Activated CD8-positive, alpha-beta memory T cell treated with anti-CD3 and anti-CD28 coated beads, Interleukin-2, amount 50 U/mL, for 4 hours (primary cell): ENCODE results near the gene SBNO2.
A peak's percentile ranks its signal among the peaks of the same experiment; 100 is the strongest.

Experiments
- DNase-seq: peaks from one replicate; pipeline ENCODE4 v3.0.0-alpha.2; 2020

The SBNO2 gene

DNA sequence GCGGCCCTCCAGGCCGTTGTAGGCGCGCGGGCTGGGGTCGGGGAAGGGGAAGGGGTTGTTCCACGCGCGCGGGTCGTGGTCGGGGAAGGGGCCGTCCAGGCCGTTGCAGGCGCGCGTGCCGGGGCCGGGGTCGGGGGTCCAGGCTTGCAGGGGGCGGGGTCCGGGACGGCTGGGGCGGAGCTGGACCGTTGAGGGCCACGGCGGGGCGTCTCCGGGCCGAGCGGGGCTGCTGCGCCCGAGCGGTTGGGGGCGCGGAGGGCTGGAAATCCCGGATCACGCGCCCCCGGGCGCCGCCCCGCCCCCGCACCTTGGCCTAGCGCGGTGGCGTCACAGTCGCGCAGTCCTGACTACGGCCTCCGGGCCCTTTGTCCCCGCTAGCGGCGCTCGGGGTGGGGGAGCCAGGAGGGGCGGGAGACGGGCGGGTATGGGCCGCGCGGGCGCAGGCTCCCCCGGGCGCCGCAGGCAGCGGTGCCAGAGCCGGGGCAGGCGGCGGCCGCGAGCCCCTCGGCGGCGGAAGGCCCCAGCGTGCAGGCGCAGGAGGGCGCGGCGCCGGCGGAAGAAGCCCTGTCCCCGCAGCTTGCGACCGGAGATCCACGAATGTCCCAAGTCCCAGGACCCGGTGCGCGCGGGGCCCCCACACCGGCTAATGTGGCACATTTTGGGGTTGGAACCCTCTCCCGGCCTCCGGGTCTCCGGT, 69.6 kb downstream of the SBNO2 start:
- peak; percentile 80 for DNase-seq

DNA sequence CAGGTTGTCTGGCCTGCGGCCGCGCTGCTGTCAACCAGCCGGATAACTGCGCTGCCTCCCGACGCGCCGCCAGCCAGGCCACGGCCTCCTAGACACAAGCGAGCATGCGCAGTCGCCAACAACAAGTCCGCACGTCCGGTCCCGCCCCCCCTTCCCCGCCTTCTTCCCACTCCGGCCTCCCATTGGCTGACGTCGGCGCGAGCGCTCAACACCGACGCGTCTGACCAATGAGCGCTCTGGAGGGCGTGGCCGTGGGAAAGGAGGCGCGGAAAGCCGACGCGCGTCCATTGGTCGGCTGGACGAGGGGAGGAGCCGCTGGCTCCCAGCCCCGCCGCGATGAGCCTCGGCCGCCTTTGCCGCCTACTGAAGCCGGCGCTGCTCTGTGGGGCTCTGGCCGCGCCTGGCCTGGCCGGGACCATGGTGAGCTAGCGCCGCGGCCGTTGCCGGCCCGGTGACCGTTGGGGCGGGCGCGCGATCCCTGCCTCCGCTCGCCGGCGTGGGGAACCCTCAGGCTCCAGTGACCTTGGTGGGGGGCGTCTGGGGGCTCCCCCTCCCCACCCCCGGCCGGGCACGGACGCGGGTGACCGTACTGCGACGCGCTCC, 70.3 kb downstream of the SBNO2 start, which contains the start of gene GPX4:
GPX4 (plus strand) TSS at position 287 of the 603 bp plus-strand sequence; CDS start at position 337, 50 bp downstream.
- DNase-seq = peak; percentile 98

DNA sequence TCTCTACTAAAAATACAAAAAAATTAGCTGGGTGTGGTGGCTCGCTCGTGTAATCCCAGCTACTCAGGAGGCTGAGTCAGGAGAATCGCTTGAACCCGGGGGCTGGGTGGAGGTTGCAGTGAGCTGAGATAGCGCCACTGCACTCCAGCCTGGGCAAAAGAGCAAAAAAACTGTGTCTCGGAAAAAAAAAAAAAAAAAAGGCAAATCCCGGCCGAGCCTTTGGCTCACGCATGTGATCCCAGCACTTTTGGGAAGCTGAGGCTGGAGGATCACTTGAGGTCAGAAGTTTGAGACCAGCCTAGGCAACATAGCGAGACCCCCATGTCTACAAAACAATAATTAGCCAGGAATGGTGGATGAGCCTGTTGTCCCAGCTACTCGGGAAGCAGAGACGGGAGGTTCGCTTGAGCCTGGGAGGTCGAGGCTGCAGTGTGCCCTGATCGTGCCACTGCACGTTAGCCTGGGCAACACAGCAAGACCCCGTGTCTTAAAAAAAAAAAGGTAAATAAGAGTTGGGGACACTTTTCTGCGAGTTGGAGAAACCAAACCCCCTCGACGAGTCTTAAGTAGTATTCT, 70.8 kb downstream of the SBNO2 start:
- no peak for DNase-seq

DNA sequence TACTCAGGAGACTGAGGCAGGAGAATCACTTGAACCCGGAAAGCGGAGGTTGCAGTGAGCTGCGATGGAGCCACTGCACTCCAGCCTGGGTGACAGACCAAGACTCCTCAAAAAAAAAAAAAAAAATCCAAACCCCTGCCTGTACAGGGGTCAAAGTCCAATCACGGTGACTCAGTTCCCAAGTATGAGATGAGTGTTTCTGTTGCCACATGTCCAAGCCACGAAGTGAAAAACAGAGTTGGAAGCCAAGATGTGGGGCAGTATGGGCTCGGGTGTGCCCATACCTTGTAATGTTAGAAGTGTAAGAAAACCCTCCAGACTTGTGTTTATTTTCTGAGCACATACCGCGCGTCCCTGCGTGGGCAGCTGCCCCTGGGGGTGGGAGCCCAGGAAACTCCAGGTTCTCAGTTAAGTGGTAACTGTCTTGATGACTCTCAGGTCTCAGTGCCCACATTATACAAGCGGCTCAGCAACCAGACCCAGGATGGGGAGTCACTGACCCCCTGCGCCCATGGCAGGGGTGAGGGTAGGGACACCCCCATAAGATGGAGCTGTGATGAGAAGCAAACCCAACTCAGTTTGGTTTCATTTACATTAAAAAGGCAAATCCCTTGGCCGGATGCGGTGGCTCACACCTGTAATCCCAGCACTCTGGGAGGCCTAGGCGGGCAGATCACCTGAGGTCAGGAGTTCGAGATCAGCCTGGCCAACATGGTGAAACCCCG, 71.5 kb downstream of the SBNO2 start:
- DNase-seq = peak; percentile 58

DNA sequence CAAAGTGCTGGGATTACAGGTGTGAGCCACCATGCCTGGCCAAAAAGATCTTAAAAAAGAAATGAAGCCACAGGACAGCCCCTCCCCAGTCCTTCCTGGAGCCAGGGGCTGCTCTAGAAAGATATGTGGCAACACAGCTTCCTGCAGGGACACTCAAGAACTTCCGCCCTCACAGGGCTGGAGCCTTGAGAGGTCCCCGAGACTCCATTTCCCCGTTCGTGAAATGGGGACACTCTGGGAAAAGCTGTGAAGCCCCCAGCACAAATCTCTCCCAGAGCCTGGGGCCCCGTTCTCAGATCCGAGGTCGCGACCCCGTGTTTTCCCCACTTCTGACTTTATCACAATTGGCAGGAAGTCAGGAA, 72.8 kb downstream of the SBNO2 start:
- DNase-seq = no peak

DNA sequence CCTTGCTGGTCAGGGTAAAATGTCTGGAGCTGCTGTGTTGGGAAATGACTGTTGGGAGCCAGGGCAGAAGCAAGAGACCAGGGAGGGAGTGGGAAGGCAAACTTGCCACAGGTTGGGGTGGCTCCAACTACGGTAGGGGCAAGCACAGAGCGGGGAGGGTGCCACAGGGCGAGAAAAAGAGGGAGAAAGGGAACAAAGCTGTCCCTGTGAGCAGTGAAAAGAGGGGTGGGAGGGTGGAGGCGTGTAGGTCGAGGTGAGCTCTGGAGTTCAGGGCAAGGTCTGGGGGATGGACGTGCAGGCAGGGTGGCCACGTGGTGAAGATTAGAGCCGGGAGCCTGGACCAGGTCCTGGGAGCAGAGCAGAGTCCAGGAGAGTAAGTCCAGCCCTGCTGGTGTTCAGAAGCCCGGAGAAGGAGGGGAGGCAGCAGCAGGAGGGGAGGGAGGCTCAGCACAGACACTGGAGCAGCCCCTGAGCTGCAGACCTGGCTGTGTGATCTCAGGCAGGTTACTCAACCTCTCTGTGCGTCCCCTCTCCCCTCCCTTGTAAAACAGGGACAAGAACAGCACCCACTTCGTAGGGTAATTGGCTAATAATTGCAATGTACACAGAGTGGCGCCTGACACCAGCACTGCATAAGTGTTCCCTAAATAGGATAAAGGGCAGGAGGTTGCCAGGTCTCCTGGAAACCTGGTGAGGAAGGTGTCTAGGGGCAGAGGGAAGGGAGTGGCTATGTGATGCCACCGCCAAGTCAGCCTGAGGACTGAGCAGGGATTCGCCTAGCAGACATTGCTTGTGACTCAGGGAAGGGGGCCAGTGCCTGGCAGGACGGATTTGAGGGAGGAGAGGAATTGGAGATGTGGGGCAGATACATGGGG, 75.7 kb downstream of the SBNO2 start:
- DNase-seq = no peak

DNA sequence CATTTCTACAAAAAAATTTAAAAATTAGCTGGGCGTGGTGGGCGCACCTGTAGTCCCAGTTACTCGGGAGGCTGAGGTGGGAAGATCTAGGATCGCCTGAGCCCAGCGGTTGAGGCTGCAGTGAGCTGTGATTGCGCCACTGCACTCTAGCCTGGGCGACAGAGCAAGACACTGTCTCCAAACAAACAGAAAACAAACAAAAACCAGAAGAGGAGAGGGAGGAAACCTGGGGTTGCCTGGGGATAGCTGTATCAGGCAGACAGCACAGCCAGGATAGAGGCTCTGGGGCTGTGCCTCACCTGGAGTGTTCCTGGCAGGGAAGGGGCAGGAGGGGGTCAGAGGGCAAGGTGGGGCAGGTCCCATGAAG, 76.3 kb downstream of the SBNO2 start:
- no peak for DNase-seq

DNA sequence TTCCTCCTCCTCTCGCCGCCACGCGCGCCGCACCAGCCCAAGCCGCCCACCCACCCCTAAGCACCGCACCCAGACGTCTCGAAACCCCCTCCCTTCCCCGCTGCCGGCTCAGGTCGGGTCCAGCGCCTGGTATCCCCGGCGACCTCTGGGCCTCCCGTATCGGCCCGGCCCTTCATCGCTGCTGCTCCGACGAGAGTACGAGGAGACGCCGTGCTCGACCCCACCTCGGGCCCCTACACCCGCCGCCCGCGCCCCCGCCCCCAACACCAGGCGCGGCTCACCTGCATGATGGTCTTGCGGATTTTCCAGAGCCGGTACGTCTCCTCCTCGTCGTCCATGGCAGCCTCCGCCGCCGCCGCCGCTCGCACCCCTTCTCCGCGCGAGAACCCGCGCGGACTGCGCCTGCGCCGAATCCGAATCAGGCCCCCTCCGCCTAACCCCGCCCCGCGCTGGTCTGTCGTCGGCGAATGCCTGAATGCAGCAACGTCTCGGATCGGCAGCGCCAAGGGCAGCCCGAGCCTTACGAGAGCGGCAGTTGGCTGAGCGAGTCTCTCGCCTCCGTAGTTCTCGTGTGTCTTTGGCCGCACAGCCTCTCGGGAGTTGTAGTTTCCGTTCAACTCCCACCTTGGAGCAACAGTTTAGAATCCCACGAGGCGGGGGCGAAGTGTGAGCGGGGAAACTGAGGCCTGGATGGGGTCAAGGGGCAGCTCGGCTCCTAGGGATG, 78.9 kb downstream of the SBNO2 start, which contains the start of gene POLR2E:
POLR2E (minus strand) TSS at position 398 of the 724 bp plus-strand sequence; CDS start at position 338, 60 bp downstream.
- DNase-seq = peak; percentile 97

DNA sequence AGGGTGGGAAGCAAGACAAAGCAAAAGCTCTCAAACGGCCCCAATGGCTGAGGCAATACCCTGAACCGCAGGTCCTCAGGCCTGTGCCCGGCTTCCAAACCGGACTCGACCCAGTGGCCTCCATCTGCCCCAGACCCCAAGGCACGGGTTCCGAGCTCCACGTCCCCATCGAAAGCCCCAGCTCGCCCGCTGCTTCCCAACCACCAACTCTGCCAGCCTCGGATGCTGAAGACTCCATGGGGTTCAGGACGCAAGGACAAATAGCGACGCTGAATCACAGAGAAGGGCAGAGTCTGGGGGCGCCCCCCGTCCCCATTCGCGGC, 79.5 kb downstream of the SBNO2 start:
- DNase-seq = no peak

DNA sequence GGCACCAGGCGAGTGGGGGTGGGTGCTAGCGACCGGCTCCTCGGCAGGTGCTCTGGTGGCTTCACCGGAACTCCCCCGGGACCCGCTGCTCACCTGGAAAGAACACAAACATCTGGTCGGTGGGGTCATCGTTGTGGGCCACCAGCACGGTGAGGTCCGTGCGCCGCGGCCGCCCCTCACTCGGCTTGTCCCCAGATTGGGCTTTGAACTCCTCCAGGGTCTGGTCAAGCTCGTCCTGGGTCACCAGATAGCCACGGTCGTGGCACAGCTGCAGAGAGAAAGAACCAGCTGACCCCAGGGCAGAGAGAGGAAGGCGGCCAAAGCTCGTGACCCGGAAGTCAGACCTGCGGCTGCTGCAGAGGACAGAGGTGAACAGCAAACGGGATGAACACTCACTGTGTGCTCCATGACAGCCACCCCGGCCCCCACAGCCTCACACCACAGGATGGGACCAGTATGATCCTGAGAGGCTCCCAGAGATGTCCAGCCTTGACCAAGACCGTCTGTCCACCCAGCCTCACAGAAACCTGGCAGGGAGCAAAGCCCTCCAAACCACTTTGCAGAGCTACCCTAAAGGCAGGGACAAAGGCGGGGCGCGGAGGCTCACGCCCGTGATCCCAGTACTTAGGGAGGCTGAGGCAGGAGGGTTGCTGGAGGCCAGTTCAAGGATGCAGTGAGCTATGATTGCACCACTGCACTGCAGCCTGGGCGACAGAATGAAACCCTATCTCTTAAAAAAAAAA, 80.1 kb downstream of the SBNO2 start:
- no peak for DNase-seq

DNA sequence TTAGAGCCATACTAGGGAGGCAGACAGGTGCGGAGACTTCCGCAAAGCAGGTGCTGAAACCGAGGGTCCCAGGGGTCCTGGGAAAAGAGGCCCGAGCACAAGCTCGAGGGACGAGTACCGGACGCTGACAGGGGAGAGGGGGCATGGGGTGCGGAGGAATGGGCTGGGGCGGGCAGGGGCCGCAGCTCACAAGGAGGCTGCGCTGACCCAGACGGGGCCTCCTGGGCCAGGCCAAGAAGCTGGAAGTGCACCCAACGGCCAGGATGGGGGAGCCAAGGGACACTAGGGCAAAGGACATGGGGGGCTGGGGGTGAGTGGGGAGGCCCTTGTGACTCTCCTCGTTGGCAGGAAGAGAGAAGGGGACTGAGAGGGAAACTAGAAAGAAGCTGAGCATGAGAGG, 80.7 kb downstream of the SBNO2 start:
- no peak for DNase-seq

DNA sequence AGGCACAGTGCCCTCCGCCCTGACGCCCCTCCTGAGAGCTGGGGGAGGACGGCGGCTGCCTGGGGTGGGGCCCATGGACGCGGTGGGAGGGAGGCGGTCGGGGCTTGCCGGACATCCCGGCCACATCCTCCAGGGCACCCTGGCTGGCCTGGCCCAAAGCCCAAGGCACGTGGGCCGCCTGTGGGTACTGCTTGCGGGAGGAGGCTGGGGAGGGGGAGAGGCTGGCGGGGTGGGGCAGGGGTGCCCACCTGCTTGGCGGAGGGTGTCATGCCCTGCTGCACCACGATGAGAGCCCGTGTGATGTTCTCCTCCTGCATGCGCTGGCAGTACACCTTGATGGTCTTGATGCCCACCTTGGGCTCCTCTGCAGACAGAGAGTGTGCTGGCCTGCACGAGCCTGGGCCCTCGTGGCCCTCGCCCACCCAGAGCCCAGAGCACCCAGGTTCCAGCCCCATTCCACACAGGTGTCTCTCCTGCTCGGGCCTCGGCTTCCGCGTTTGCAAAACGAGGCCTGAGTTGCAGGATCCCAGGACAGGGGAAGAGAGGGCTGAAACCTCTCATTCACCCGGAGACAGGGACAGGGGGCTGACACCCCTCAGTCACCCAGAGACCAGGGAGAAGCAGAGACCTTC, 82.4 kb downstream of the SBNO2 start:
- DNase-seq = no peak

DNA sequence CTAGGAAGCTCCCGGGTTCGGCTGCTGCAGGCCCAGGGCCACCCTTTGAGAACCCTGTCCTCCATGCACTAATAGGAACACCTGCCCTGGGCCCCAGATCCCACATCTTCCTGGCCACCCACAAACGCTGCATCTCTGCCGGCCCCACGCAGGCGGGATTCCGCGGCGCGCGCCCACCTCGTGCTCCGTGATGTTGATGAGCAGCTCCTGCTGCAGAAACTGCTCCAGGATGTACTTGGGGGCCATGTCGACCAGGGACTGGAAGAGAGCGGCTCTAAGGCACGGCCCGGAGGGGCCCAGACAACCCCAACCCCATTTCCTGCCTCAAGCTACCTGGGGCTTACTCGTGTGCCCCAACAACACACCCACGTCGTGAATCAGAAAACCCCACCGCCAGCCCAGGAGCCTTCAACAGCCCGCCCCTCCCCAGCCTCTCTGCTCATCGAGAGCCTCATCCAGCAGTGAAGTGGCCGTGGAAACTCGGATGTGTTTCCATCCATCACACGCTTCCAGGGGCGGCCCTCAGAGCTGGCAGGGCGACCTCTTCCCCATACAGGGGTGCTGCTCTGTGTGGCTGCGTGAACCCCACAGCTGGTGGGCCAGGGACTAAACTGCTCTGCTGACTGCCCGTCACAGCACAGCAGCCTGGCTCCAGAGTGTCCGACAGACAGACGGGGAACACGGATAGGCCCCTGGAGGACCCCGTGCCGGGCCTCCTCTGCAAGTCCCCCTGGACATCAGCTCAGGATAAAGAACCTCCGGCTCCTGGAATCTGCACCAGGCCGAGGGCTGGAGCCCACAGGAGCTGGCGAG, 83.1 kb downstream of the SBNO2 start:
- peak; percentile 72 for DNase-seq

DNA sequence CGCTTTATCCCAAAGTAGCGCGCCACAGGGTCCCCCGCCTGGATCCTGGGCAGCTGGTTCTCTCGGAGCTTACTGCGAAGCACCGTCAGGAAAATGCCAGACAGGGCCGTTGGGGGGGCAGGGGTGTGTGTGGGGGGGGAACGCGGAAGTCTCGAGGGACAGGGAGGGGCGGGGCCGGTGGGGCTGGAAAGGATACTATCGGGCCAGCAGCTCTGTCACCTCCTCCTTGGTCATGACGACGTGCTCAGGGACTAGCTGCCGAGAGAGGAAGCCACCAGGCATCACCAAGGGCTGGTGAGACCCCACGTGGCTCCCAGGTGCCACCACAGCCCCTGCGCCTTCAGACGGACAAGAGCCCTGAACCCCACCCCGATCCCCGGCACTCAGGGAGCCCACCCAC, 84.2 kb downstream of the SBNO2 start:
- DNase-seq = peak; percentile 60

DNA sequence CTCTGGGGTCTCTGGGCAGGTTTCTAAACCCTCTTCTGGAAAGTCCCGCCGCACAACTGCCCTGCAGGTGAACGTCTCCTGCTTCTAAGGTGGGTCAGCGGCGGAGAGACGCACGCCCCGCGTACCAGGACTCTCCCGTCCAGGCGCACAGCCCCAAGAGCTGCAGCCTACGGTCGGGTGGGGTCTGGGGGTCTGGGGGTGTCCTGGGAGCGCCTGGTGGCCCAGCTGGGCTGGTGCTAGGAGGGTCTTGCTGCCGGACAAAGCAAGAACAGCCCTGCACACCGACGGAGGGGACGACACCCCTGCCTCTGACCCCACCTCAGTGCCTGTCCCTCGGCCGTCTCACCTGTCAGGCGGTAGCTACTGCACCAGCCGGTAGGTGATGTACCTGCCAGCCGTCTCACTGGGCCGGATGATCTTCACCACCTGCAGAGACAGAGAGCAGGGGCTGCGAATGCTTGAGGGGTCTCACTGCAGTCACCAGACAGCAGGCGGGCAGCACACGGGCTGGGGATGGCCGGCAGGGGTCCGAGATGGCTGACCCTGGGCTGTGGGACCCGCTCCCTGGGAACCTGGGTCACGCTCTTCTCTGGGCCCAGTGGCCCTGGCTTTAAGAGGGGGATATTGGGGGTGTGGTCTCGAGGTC, 84.8 kb downstream of the SBNO2 start:
- no peak for DNase-seq

DNA sequence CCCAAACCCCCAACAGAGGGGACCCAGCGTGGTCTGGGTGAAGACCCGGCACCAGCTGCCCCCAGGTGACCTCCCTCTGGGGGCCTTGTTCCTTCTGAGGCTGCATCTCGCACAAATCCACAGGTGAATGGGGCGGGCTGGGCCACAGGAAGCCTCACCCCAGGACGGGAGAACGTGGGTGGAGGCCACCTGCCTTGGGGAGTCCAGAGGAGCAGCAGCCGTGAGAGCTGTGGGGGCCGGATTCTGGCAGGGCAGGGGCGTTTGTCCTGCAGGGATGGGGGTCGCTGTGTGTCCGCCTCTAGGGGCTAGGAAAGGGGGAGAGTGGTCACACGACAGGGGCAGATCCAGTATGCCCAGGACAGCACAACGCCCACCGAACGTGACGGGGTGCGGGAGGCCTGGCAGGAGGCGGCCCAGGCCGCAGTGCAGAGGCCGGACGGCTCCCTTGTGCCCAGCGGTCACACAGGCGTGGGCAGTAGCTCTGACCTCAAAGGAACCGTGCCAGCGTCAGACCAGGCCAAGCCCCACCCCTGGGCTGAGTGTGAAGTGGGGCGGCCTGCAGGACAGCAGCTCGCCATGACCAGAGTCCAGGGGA, 85.6 kb downstream of the SBNO2 start:
- no peak for DNase-seq

DNA sequence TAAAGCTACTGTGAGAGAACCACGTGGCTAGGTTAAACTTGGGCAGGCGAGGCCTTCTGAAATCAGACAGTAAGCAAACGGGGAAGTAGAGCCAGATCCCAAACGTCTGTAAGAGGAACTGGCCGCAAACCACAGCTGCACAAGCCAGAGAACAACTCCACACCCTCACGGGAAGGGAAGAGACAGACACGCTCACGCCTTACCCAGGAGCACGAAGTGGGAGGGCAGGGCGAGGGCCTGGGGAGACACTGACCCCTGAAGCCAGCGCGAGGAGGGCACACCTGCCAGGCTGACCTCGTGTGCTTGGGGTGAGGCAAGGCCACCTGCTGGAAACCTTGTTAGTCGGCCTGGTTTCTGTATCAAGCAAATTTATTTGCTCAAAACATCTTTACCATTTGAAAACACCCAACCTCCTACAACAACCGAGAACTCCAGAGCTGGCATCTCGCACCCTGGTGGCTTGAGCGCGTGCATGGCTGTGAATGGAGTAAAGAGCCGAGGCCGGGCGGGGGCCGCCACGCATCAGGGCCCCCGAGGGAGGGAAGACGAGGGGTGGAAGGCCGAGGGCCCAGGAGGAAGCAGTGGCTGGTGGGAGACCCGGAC, 86.2 kb downstream of the SBNO2 start:
- no peak for DNase-seq

DNA sequence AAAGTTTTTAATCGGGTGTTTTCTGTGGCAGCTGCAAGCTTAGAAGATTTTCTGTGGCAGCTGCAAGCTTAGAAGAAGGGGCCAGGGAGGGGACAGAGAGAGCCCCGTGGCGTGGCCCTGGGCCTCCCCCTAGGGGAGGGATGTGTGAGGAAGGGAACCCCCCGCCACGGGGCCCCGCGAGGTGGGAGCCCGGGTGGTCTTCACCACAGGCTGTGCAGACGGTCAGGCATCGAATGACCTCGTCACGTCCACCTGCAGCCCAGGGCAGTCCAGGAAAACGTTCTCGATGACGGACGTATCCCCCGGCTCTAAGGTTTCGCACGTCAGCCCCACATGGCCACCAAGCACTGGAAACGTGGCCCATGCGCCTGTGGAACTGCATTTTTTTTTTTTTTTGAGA, 87.5 kb downstream of the SBNO2 start:
- no peak for DNase-seq
